Measurements from ENCODE around the gene HYAL3.

HYAL3 gene

GRCh38 chr3:50327943-50328691, 28.9 kb upstream of the HYAL3 start, which contains the start of gene TUSC2:
TUSC2 (minus strand) TSS chr3:50328223; CDS start chr3:50328099, 124 bp downstream.
- peak; percentile 97 for DNase-seq

- DNase-seq, result no peak
Observed at GRCh38 chr3:50327129-50327528, 27.9 kb upstream of the HYAL3 start.

GRCh38 chr3:50326182-50326541, 27.0 kb upstream of the HYAL3 start:
- DNase-seq, result no peak

- DNase-seq, result no peak
Observed at GRCh38 chr3:50325497-50326181, 26.4 kb upstream of the HYAL3 start.

GRCh38 chr3:50325113-50325480, 25.9 kb upstream of the HYAL3 start:
- DNase-seq, result no peak

GRCh38 chr3:50324351-50325112, 25.3 kb upstream of the HYAL3 start:
- DNase-seq, result peak; percentile 71

- DNase-seq, result no peak
Observed at GRCh38 chr3:50323614-50324199, 24.5 kb upstream of the HYAL3 start.

- DNase-seq, result no peak
Observed at GRCh38 chr3:50323092-50323600, 23.9 kb upstream of the HYAL3 start.

- DNase-seq, result no peak
Observed at GRCh38 chr3:50322386-50323091, 23.3 kb upstream of the HYAL3 start, which contains the start of gene HYAL2. HYAL2 (minus strand) TSS chr3:50322745; CDS start chr3:50320489, 2,256 bp downstream.

- DNase-seq, result no peak
Observed at GRCh38 chr3:50322115-50322385, 22.8 kb upstream of the HYAL3 start.

- DNase-seq, result peak; percentile 89
Observed at GRCh38 chr3:50321336-50322114, 22.3 kb upstream of the HYAL3 start.

GRCh38 chr3:50320853-50321335, 21.7 kb upstream of the HYAL3 start:
- peak; percentile 71 for DNase-seq

GRCh38 chr3:50319894-50320625, 20.9 kb upstream of the HYAL3 start:
- no peak for DNase-seq

- DNase-seq, result no peak
Observed at GRCh38 chr3:50319181-50319893, 20.1 kb upstream of the HYAL3 start.

GRCh38 chr3:50318615-50319014, 19.4 kb upstream of the HYAL3 start:
- DNase-seq, result no peak

- no peak for DNase-seq
Observed at GRCh38 chr3:50318163-50318562, 19.0 kb upstream of the HYAL3 start.

GRCh38 chr3:50317300-50317699, 18.1 kb upstream of the HYAL3 start:
- no peak for DNase-seq

- DNase-seq, result peak; percentile 72
Observed at GRCh38 chr3:50316657-50317242, 17.5 kb upstream of the HYAL3 start.

- DNase-seq, result no peak
Observed at GRCh38 chr3:50314816-50315215, 15.6 kb upstream of the HYAL3 start.

- no peak for DNase-seq
Observed at GRCh38 chr3:50314342-50314741, 15.1 kb upstream of the HYAL3 start.

All from activated CD4-positive, alpha-beta T cell treated with anti-CD3 and anti-CD28 coated beads, Interleukin-2, Interleukin-6, amounts not matched to agents 100 ng/mL and 50 ng/mL, durations not matched to agents 16 hours and 8 hours (primary cell).